Activated CD4-positive, alpha-beta T cell treated with anti-CD3 and anti-CD28 coated beads, Interleukin-2, amount 10 ng/mL, durations not matched to agents 7 days and 5 days (primary cell): Measurements from ENCODE around the gene ATXN2. TPM values are rescaled to one million over a fixed set of nuclear protein-coding genes. Genes with fewer than 3 reads are reported as not detected.
A peak's percentile ranks its signal among the peaks of the same experiment; 100 is the strongest.

ENCODE experiments used
- CTCF ChIA-PET: fragments of 350-600 bp; sonication (Branson Sonifier 250); formaldehyde crosslinking; loops from one replicate; lab custom pipeline; 2021; ENCODE audit warnings: antibody characterized with exemption; lab: Charles Lee
- POLR2A ChIA-PET: fragments of 350-600 bp; sonication (Branson Sonifier 250); formaldehyde crosslinking; loops from one replicate; lab custom pipeline; 2021; ENCODE audit warnings: antibody characterized with exemption; lab: Charles Lee
- DNase-seq: peaks from one replicate; pipeline ENCODE4 v3.0.0-alpha.2; 2020
- H3K27ac Mint-ChIP-seq: one replicate; pipeline ENCODE4 v1.8.0; 2021; ENCODE audit warnings: mild to moderate bottlenecking, moderate library complexity, mixed read lengths
- H3K27me3 Mint-ChIP-seq: one replicate; pipeline ENCODE4 v1.8.0; 2021; ENCODE audit warnings: mixed read lengths
- H3K36me3 Mint-ChIP-seq: one replicate; pipeline ENCODE4 v1.8.0; 2021; ENCODE audit warnings: low read depth, mixed read lengths
- H3K4me1 Mint-ChIP-seq: one replicate; pipeline ENCODE4 v1.8.0; 2021; ENCODE audit warnings: mixed read lengths
- H3K4me3 Mint-ChIP-seq: one replicate; pipeline ENCODE4 v1.8.0; 2021; ENCODE audit warnings: mild to moderate bottlenecking, moderate library complexity, mixed read lengths
- H3K9me3 Mint-ChIP-seq: one replicate; pipeline ENCODE4 v1.8.0; 2021; ENCODE audit warnings: mixed read lengths
- total RNA-seq, 2 experiments: library from RNA; stranded (reverse); gene quantifications; one replicate each; pipeline ENCODE4 v1.2.3, GENCODE V29; 2021

The ATXN2 gene
- total RNA-seq, 2 experiments from 2014 or later: 42.0 to 46.8 TPM

DNA sequence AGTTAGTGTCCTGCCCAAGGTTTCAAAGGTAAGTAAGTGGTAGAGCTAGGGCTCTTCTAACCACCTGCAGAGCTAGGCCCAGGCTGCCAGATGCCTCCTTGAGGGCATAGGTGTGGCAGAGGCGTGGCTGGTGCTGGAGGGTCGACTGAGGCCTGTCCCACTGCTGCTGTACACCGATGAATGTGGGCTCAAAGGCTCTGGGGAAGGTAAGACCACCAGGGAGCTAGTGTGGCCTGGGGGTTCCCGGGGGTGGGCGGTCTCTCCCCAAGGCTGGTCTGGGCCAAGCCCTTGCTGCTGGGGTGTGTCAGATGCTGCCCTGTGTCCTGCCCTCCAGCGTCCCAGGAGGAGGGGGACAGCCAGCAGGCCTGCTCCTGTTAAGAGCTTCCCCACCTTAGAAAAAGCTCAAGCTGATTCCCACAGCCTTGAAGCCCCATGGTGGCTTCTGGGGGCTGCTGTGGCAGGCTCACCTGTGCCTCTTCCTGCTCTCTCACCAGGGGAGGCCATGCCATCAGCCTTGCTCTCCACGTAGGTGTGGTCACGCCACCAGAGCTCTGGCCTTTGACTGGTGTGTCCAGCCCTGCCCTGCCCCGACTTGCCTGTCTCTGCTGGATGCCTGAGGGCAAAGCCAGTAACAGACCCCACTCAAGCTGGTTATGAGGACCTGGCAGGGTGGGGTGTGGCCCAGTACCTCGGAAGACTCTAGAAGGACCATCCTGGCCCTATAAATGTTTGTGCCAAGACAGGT, 156.6 kb downstream of the ATXN2 start:
- Mint-ChIP-seq H3K4me3 (no peak overlapping the region), H3K4me1 (peaks cover 85% of the 10 kb centered on the region), H3K27me3 (no peaks in the 10 kb centered on the region), H3K36me3 (peaks cover 33% of the 10 kb centered on the region), H3K9me3 (no peaks in the 10 kb centered on the region), H3K27ac (peak overlapping the region; percentile 50)
- DNase-seq: no peak
- CTCF ChIA-PET: interaction anchor here (1.2 to 8.1 kb wide), 7 partner anchors 9 to 74 kb away, joined by 3 to 79 read pairs (median 26); partner anchors contain the start of gene PHETA1
- POLR2A ChIA-PET: interaction anchor here (0.6 to 2.2 kb wide), 2 partner anchors 8 to 575 kb away, joined by 3 to 11 read pairs; no protein-coding TSS in a partner anchor

DNA sequence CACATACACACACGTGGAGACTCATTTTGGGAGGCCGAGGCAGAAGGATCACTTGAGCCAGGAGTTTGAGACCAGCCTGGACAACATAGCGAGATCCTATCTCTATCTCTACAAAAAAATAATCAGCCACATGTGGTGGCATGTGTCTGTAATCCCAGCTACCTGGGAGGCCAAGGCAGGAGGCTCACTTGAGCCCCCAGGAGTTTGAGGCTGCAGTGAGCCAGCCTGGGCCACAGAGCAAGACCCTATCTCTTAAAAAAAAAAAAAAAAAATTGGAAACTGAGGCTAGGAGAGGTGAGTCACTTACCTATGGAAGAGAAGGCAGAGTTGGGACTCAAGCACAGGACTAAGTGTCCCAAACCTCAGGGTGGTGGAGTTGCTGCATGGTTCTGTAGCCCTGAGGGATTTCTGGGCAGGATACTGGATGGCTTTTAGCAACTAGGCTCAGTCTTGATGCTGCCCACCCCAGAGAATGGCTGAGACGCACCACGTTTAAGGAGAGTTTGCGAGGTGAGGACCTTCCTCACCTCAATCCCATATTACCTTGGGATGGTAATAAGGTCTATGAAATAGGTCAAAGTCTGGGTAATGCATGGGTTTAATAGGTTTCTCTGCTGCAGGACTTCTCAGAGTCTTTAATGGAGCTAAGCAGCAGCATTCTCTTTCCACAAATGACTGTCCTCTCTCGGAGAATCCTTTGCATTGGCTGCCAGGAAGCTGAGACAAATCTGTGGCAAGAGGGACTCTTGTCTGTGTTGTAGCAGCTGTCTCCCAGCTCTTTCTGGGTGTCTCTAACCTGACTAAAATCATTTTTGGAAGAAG, 157.8 kb downstream of the ATXN2 start:
- peaks cover 24% of the 10 kb centered on the region for H3K36me3 Mint-ChIP-seq

DNA sequence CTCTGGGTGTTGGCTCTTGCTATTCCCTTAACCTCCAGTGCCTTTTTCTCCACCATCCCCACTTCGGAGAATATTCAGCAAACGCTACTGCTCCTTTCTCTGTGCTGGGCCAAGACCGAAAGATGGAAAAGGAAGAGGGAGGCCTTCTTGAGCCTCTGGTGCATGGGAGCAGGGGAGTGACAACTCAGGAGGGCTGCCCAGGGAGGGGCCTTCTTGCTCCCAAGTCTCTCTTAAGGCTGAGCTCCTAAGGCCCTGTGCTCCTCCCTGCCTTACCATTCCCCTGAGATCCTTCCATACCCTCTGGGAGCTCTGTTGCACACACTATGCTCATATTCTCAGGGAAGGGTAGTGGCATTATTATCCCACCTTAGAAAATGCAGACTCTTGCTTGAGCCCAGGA, 158.5 kb downstream of the ATXN2 start:
- Mint-ChIP-seq H3K36me3 (peaks cover 24% of the 10 kb centered on the region), H3K4me3 (no peak overlapping the region), H3K4me1 (peaks cover 90% of the 10 kb centered on the region), H3K27ac (no peak overlapping the region), H3K27me3 (no peaks in the 10 kb centered on the region), H3K9me3 (no peaks in the 10 kb centered on the region)
- no peak for DNase-seq
- CTCF ChIA-PET: interaction anchor here (0.7 to 8.1 kb wide), 5 partner anchors 11 to 514 kb away, joined by 3 to 79 read pairs (median 26); no protein-coding TSS in a partner anchor
- POLR2A ChIA-PET: no interaction called here

More for the DNA sequence above, 157.8 kb downstream of the ATXN2 start:
- ChIA-PET POLR2A (interaction anchor here (0.6 kb wide), 1 partner anchor 576 kb away, joined by 3 read pairs; no protein-coding TSS in a partner anchor), CTCF (interaction anchor here (0.7 to 8.1 kb wide), 7 partner anchors 10 to 515 kb away, joined by 3 to 79 read pairs (median 26); no protein-coding TSS in a partner anchor)
- DNase-seq: no peak
- H3K4me1 Mint-ChIP-seq: peaks cover 90% of the 10 kb centered on the region
- H3K27ac Mint-ChIP-seq: no peak overlapping the region
- H3K9me3 Mint-ChIP-seq: no peaks in the 10 kb centered on the region
- no peak overlapping the region for H3K4me3 Mint-ChIP-seq
- no peaks in the 10 kb centered on the region for H3K27me3 Mint-ChIP-seq

DNA sequence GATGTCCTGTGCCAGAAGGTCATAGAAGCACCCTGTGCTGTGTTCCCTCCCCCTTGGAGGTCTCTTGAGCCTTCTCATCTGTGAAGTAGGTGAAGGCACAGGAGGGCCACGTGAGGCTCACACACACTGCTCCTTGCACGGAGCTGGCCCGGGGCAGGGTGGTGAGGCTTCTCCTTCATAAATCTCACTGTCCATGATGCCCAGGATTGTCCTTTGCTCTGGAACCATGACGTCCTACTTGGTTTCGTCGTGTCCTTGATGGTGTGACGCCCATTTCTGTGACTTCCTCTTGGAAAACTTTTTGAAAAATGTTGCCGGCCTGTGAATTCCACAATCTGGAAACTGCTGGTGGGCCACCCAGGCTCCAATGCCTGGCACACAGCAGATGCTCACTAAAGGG, 159.0 kb downstream of the ATXN2 start:
- POLR2A ChIA-PET: no interaction called here
- Mint-ChIP-seq H3K27ac (no peak overlapping the region), H3K9me3 (no peaks in the 10 kb centered on the region), H3K36me3 (peaks cover 24% of the 10 kb centered on the region), H3K4me3 (no peak overlapping the region), H3K27me3 (no peaks in the 10 kb centered on the region), H3K4me1 (peaks cover 90% of the 10 kb centered on the region)
- no peak for DNase-seq
- CTCF ChIA-PET: interaction anchor here (0.9 to 8.1 kb wide), 4 partner anchors 11 to 42 kb away, joined by 3 to 79 read pairs (median 27); no protein-coding TSS in a partner anchor

DNA sequence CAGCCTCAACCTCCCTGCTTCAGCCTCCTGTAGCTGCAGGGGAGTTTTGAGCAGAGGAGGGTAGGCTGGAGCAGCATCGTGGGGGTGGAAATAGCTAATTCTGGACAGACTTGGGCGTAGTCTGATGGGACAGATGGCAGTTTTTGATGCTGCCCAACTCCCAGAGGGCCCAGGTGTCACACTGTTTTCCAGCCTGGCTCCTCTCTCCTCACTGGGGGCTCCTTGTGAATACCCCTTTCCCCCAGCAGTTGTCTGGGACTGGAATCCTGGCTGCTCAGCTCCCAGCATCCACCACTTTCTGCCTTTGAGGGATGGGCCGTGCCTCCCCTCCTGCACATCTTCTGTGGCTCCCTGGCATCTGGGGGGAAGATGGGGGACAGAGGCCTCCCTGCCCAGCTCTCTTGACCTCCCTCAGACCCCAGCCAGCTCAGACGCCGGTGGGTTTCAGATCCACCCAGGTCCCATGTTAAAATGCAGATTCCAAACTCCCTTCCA, 159.4 kb downstream of the ATXN2 start:
- H3K27ac Mint-ChIP-seq: no peak overlapping the region

DNA sequence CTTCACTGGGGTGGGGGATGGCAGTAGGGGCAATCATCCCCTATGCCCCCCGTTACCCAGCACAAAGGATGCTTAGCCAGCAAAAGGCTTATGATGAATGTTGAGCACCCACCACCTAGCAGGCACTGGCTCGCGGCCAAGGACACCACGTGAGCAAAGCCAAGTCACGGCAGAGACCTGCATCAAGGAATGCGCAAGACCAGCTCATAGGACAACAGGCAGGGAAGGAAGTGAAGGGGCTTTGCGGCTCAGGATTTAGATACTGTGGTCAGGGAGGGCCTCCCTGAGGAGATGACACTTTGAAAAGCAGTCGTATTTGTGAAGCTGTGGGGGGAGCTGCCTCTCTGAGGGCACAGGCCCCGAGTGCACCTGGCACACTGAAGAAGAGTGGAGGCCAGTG, 160.6 kb downstream of the ATXN2 start:
- H3K4me1 Mint-ChIP-seq: peaks cover 90% of the 10 kb centered on the region
- DNase-seq: no peak
- no peak overlapping the region for H3K4me3 Mint-ChIP-seq
- H3K9me3 Mint-ChIP-seq: no peaks in the 10 kb centered on the region
- peak overlapping the region; percentile 69 for H3K27ac Mint-ChIP-seq
- H3K27me3 Mint-ChIP-seq: no peaks in the 10 kb centered on the region
- CTCF ChIA-PET: interaction anchor here (1.3 to 1.9 kb wide), 2 partner anchors 26 to 42 kb away, joined by 4 to 8 read pairs; no protein-coding TSS in a partner anchor
- H3K36me3 Mint-ChIP-seq: peaks cover 28% of the 10 kb centered on the region
- POLR2A ChIA-PET: no interaction called here

More for the DNA sequence above, 159.4 kb downstream of the ATXN2 start:
- H3K36me3 Mint-ChIP-seq: peaks cover 23% of the 10 kb centered on the region
- CTCF ChIA-PET: interaction anchor here (1.9 kb wide), 1 partner anchor 27 kb away, joined by 8 read pairs; no protein-coding TSS in a partner anchor
- DNase-seq: no peak
- H3K27me3 Mint-ChIP-seq: no peaks in the 10 kb centered on the region
- no peak overlapping the region for H3K4me3 Mint-ChIP-seq
- POLR2A ChIA-PET: no interaction called here
- H3K4me1 Mint-ChIP-seq: peaks cover 90% of the 10 kb centered on the region
- H3K9me3 Mint-ChIP-seq: no peaks in the 10 kb centered on the region

DNA sequence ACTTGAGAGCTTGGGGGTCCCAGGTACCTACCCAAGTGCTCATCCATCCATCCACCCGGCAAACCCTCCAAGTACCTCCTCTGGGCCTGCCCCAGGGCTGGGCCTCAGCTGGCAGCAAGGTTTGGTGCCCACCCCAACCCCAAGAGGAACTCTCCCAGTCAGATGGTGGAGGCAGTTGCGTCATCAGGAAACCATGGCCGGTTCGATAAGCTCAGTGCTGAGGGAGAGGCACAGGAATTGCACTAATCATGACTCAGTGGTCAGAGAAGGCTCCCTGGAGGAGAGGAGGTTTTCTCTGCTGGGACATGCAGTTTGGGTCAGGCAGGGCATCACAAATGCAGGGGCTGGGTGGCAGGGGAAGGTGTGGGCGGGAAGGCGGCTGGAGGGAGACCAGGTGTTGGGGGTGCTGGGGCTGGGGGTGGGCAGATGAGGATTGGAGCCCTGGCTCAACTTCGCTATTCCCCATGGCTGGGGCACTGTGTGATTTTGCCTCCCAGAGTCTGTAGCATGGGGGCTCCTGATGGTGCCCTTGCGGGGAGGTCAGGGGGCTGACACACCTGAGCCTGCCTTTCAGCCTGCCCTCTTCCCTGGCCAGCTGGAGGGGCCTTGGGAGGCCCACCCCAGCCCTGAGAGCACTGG, 161.2 kb downstream of the ATXN2 start:
- H3K4me3 Mint-ChIP-seq: no peak overlapping the region
- no peaks in the 10 kb centered on the region for H3K27me3 Mint-ChIP-seq
- DNase-seq: no peak
- peaks cover 27% of the 10 kb centered on the region for H3K36me3 Mint-ChIP-seq
- ChIA-PET POLR2A (no interaction called here), CTCF (interaction anchor here (0.7 to 1.9 kb wide), 4 partner anchors 13 to 41 kb away, joined by 3 to 8 read pairs (median 4); no protein-coding TSS in a partner anchor)
- H3K27ac Mint-ChIP-seq: peak overlapping the region; percentile 69
- H3K4me1 Mint-ChIP-seq: peaks cover 90% of the 10 kb centered on the region
- H3K9me3 Mint-ChIP-seq: no peaks in the 10 kb centered on the region

DNA sequence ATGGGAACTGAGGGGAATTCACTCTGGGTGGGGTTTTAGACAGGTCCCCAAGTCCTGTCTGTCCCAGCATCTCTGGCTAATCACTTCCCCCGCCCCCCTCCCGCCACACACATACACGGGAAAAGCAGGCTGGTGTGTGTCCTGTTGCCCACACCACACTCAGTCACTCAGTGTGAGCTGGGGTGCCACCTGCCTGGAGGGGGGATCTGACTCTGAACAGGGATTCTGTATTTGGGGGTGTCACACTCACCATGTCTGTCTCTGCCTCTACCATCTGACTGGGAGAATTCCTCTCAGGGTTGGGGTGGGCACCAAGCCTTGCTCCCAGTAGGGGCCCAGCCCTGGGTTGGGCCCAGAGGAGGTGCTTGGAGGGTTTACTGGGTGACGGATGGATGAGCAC, 162.3 kb downstream of the ATXN2 start:
- Mint-ChIP-seq H3K27ac (peak overlapping the region; percentile 98), H3K27me3 (no peaks in the 10 kb centered on the region), H3K4me3 (no peak overlapping the region), H3K36me3 (peaks cover 34% of the 10 kb centered on the region), H3K9me3 (no peaks in the 10 kb centered on the region), H3K4me1 (peaks cover 91% of the 10 kb centered on the region)
- no peak for DNase-seq
- ChIA-PET CTCF (interaction anchor here (0.7 to 3.7 kb wide), 3 partner anchors 8 to 54 kb away, joined by 3 to 23 read pairs (median 6); no protein-coding TSS in a partner anchor), POLR2A (no interaction called here)

DNA sequence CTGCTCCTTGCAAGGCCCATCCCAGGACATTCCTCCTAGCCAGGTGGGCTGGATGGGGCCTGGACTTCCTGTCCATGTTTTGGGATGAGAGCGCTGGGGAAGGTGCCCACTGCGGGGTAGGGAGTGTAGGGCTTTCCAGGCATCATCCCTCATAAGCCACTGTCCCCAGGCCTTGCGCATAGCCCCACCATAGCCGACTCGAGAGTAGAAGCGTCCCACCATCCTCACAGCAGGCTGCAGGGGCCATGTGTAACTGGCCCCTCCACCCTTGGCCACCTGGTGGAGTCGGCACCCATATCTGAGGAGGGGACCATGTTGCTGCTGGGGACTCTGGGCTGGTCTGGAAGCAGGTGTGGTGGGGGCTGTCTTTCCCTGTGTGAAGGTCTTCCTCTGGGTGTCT, 162.8 kb downstream of the ATXN2 start:
- ChIA-PET POLR2A (no interaction called here), CTCF (interaction anchor here (1.6 to 3.7 kb wide), 5 partner anchors 8 to 40 kb away, joined by 5 to 23 read pairs (median 11); partner anchors contain the start of gene SH2B3)
- Mint-ChIP-seq H3K4me3 (no peak overlapping the region), H3K9me3 (no peaks in the 10 kb centered on the region), H3K27ac (peak overlapping the region; percentile 98), H3K36me3 (peaks cover 36% of the 10 kb centered on the region), H3K4me1 (peaks cover 91% of the 10 kb centered on the region), H3K27me3 (no peaks in the 10 kb centered on the region)
- DNase-seq: no peak

DNA sequence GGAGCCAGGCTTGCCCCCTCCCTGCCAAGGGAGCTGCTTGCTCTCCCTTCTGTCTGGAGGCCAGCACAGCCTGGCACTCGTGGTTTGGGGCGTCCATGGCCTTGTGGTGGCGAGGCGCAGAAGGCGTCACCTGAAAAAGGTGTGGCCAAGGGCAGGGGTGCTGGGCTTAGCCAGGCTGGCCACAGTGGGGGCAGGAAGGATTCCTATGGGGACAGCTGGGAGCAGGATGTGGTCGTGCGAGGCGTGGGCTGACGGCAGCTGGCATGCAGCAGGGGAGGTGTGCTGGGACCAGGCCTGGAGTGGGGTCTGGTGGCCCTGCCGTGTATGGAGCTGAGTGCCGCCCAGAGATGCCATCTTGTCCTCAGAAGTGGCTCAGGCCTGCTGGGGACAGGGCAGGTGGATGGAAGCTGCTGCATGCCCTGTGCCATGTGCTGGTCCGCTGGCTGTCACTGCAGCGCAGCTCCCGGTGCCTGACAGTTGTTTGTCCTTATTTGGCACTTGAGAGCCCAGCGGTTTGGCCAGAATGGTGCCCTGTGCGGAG, 163.4 kb downstream of the ATXN2 start:
- H3K4me3 Mint-ChIP-seq: peak overlapping the region; percentile 64
- peaks cover 40% of the 10 kb centered on the region for H3K36me3 Mint-ChIP-seq
- no peak for DNase-seq
- CTCF ChIA-PET: interaction anchor here (1.6 to 3.7 kb wide), 5 partner anchors 9 to 39 kb away, joined by 5 to 23 read pairs (median 11); partner anchors contain the start of gene SH2B3
- no peaks in the 10 kb centered on the region for H3K27me3 Mint-ChIP-seq
- POLR2A ChIA-PET: interaction anchor here (1.5 kb wide), 1 partner anchor 8 kb away, joined by 11 read pairs; no protein-coding TSS in a partner anchor
- H3K9me3 Mint-ChIP-seq: no peaks in the 10 kb centered on the region
- H3K27ac Mint-ChIP-seq: peak overlapping the region; percentile 98
- peaks cover 91% of the 10 kb centered on the region for H3K4me1 Mint-ChIP-seq

DNA sequence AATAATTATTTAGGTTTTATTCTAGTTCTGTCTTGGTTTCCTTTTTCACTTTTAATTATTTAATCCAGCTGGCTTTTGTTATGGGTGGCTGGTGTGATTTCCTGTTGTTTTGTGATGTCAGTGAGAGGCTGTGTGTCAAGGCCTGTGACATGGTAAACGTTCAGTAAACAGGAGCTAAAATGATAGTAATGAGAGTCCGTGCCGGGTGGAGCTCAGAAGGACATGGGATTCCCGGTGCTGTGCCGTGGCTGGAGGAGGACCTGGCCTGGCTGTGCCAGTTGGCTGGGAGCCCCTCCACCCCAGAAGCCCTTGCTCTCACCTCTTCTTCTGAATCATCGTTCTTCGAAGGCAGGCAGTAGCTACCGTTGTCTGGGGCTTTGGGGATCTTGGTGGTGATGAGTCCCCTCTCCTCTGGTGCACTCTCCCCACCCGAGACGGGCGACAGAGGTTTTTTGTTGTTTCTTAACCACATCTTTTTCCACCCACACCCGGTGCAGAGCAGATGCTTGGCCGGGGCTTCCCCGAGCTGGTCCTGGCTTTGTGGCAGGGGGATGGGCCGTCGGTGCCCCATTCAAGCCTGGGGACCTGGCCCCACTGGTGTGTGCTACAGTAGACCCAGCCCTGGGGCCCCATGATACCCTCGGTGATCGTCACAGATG, 164.3 kb downstream of the ATXN2 start:
- Mint-ChIP-seq H3K27me3 (no peaks in the 10 kb centered on the region), H3K9me3 (no peaks in the 10 kb centered on the region), H3K27ac (peak overlapping the region; percentile 98), H3K36me3 (peaks cover 37% of the 10 kb centered on the region), H3K4me3 (peak overlapping the region; percentile 64), H3K4me1 (peaks cover 93% of the 10 kb centered on the region)
- CTCF ChIA-PET: interaction anchor here (0.6 to 3.7 kb wide), 11 partner anchors 10 to 765 kb away, joined by 3 to 23 read pairs (median 5); partner anchors contain the start of gene SH2B3
- peak; percentile 88 for DNase-seq
- POLR2A ChIA-PET: interaction anchor here (0.7 to 1.5 kb wide), 2 partner anchors 9 to 131 kb away, joined by 3 to 11 read pairs; no protein-coding TSS in a partner anchor
